ENCODE measurements around the gene CSNK1G1.

CSNK1G1 gene

GRCh38 chr15:64185146-64185911 is 170.6 kb downstream of the CSNK1G1 start:
- DNase-seq, result no peak

- DNase-seq, result no peak
Measured at GRCh38 chr15:64182859-64183370, 173.1 kb downstream of the CSNK1G1 start.

GRCh38 chr15:64180235-64180824 is 175.6 kb downstream of the CSNK1G1 start:
- DNase-seq, result no peak

GRCh38 chr15:64166102-64166890 is 189.7 kb downstream of the CSNK1G1 start:
- no peak for DNase-seq

GRCh38 chr15:64164436-64164835 is 191.5 kb downstream of the CSNK1G1 start:
- no peak for DNase-seq

GRCh38 chr15:64163659-64164362 is 192.2 kb downstream of the CSNK1G1 start:
- no peak for DNase-seq

- DNase-seq, result peak; percentile 95 to 99
Measured at GRCh38 chr15:64162869-64163658, 192.9 kb downstream of the CSNK1G1 start, which contains the start of gene PPIB. Gene PPIB, minus strand, starts transcription at chr15:64163022. Its CDS starts 36 bp downstream, at chr15:64162986.

GRCh38 chr15:64162478-64162868 is 193.5 kb downstream of the CSNK1G1 start:
- no peak for DNase-seq

GRCh38 chr15:64161688-64162477 is 194.1 kb downstream of the CSNK1G1 start:
- DNase-seq, result no peak

- no peak for DNase-seq
Measured at GRCh38 chr15:64158363-64159134, 197.4 kb downstream of the CSNK1G1 start.

GRCh38 chr15:64157599-64158125 is 198.3 kb downstream of the CSNK1G1 start:
- no peak for DNase-seq

GRCh38 chr15:64156652-64157331 is 199.2 kb downstream of the CSNK1G1 start:
- no peak for DNase-seq

GRCh38 chr15:64155802-64156651 is 199.9 kb downstream of the CSNK1G1 start:
- DNase-seq, result no peak

GRCh38 chr15:64153480-64154367 is 202.2 kb downstream of the CSNK1G1 start:
- peak; percentile 63 to 78 for DNase-seq

GRCh38 chr15:64152507-64153387 is 203.2 kb downstream of the CSNK1G1 start:
- no peak for DNase-seq
